ENCODE data around the gene CD48. TPM values are rescaled to one million over a fixed set of nuclear protein-coding genes. Genes with fewer than 3 reads are reported as not detected.

Gene CD48
- polyA plus RNA-seq, 1 donor (not counting 4 experiments of a cell fraction or from before 2014, with no cell fraction given): 0.07 TPM

GRCh38 chr1:160646711-160647328 is 64.8 kb downstream of the CD48 start, which contains the start of gene SLAMF1:
SLAMF1 (minus strand) TSS chr1:160647044; CDS start chr1:160646945, 99 bp downstream.
- Histone ChIP-seq H3K27ac (ENCODE audit: control insufficient read depth, insufficient read depth, low read length) (no peak within 1 kb of the TSS), H2AFZ (ENCODE audit: control insufficient read depth, low read length) (no peak within 1 kb of the TSS), H3K79me2 (ENCODE audit: control insufficient read depth, insufficient read depth, low read length) (no peaks in the 10 kb centered on the region), H3K9ac (ENCODE audit: control insufficient read depth, extremely low read depth, insufficient read depth, low read length) (no peak within 1 kb of the TSS), H3K36me3 (ENCODE audit: control insufficient read depth in 2 of 2, extremely low read depth in 1 of 2, insufficient read depth in 2 of 2, low read length in 2 of 2) (no peaks in the 10 kb centered on the region), H3K4me2 (ENCODE audit: control insufficient read depth, extremely low read depth, insufficient read depth, low read depth, low read length) (no peak within 1 kb of the TSS), H3K4me3 (ENCODE audit: control insufficient read depth in 2 of 3, extremely low read depth in 1 of 3, insufficient read depth in 2 of 3, low read depth in 1 of 3, low read length in 3 of 3) (no peak within 1 kb of the TSS), H3K9me3 (ENCODE audit: control insufficient read depth, low read depth, low read length) (no peaks in the 10 kb centered on the region), H3K27me3 (ENCODE audit: control insufficient read depth, extremely low read depth, insufficient read depth, low read length) (no peaks in the 10 kb centered on the region), H4K20me1 (ENCODE audit: control insufficient read depth, extremely low read depth, insufficient read depth, low read length) (no peaks in the 10 kb centered on the region), H3K9me1 (ENCODE audit: control insufficient read depth, extremely low read depth, insufficient read depth, low read length) (no peaks in the 10 kb centered on the region), H3K4me1 (ENCODE audit: control insufficient read depth, extremely low read depth, insufficient read depth, low read length) (no peaks in the 10 kb centered on the region)
- dilution Hi-C loops (cut with MboI; ENCODE audit: extremely low pct_ligation_motif_present, low sequenced_read_pairs): no loop called here
- TF ChIP-seq, protein P1, sequence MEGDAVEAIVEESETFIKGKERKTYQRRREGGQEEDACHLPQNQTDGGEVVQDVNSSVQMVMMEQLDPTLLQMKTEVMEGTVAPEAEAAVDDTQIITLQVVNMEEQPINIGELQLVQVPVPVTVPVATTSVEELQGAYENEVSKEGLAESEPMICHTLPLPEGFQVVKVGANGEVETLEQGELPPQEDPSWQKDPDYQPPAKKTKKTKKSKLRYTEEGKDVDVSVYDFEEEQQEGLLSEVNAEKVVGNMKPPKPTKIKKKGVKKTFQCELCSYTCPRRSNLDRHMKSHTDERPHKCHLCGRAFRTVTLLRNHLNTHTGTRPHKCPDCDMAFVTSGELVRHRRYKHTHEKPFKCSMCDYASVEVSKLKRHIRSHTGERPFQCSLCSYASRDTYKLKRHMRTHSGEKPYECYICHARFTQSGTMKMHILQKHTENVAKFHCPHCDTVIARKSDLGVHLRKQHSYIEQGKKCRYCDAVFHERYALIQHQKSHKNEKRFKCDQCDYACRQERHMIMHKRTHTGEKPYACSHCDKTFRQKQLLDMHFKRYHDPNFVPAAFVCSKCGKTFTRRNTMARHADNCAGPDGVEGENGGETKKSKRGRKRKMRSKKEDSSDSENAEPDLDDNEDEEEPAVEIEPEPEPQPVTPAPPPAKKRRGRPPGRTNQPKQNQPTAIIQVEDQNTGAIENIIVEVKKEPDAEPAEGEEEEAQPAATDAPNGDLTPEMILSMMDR (optimal IDR thresholded peaks at IDR 0.05 in 1 of 3, IDR thresholded peaks at IDR 0.05 in 1 of 3, conservative IDR thresholded peaks at IDR 0.05 in 1 of 3; ENCODE audit: extremely low read depth in 1 of 3, insufficient read depth in 2 of 3, low read length in 3 of 3): no peak
- TF ChIP-seq EZH2 (IDR thresholded peaks at IDR 0.05; ENCODE audit: low read length): no peak
- FAIRE-seq: no peak
- no peak for DNase-seq (ENCODE audit: low read depth, low spot score)

DNA sequence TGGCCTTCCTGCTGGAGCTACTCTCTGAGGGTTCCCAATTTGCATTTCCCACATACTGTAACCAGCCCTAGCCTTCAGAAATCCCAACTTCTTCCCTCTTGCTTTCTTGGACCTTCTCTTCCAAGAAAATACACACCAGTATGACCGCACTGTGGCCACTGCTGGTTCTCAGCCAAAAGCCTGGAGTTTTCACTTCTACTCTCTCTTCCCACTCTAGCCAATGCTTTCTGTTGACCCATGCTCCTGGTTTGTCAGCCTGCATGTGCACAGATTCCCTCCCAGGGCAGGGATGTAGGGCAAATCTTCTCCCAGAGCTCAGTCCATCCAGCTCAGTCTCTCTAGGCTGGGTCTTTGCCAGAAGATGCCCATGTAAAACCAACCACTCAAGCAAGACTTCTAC is 65.4 kb downstream of the CD48 start:
- Histone ChIP-seq H4K20me1 (ENCODE audit: control insufficient read depth, extremely low read depth, insufficient read depth, low read length) (no peaks in the 10 kb centered on the region), H3K4me3 (ENCODE audit: control insufficient read depth in 2 of 3, extremely low read depth in 1 of 3, insufficient read depth in 2 of 3, low read depth in 1 of 3, low read length in 3 of 3) (no peak overlapping the region)
- no peak for TF ChIP-seq EZH2 (IDR thresholded peaks at IDR 0.05; ENCODE audit: low read length)
- TF ChIP-seq, protein P1 (optimal IDR thresholded peaks at IDR 0.05 in 1 of 3, IDR thresholded peaks at IDR 0.05 in 1 of 3, conservative IDR thresholded peaks at IDR 0.05 in 1 of 3; ENCODE audit: extremely low read depth in 1 of 3, insufficient read depth in 2 of 3, low read length in 3 of 3): no peak

More for the DNA sequence above, 65.4 kb downstream of the CD48 start:
- no peaks in the 10 kb centered on the region for H3K9me3 ChIP-seq (ENCODE audit: control insufficient read depth, low read depth, low read length)
- no peaks in the 10 kb centered on the region for H3K36me3 ChIP-seq (ENCODE audit: control insufficient read depth in 2 of 2, extremely low read depth in 1 of 2, insufficient read depth in 2 of 2, low read length in 2 of 2)
- FAIRE-seq (no peak), DNase-seq (ENCODE audit: low read depth, low spot score) (no peak)
- no peak overlapping the region for H3K4me2 ChIP-seq (ENCODE audit: control insufficient read depth, extremely low read depth, insufficient read depth, low read depth, low read length)
- H2AFZ ChIP-seq (ENCODE audit: control insufficient read depth, low read length): no peak overlapping the region
- dilution Hi-C loops (cut with MboI; ENCODE audit: extremely low pct_ligation_motif_present, low sequenced_read_pairs): no loop called here
- no peaks in the 10 kb centered on the region for H3K27me3 ChIP-seq (ENCODE audit: control insufficient read depth, extremely low read depth, insufficient read depth, low read length)
- no peaks in the 10 kb centered on the region for H3K9me1 ChIP-seq (ENCODE audit: control insufficient read depth, extremely low read depth, insufficient read depth, low read length)
- no peak overlapping the region for H3K27ac ChIP-seq (ENCODE audit: control insufficient read depth, insufficient read depth, low read length)
- no peak overlapping the region for H3K9ac ChIP-seq (ENCODE audit: control insufficient read depth, extremely low read depth, insufficient read depth, low read length)
- no peaks in the 10 kb centered on the region for H3K4me1 ChIP-seq (ENCODE audit: control insufficient read depth, extremely low read depth, insufficient read depth, low read length)
- no peaks in the 10 kb centered on the region for H3K79me2 ChIP-seq (ENCODE audit: control insufficient read depth, insufficient read depth, low read length)

All from keratinocyte (primary cell).